A549 (cell line): Measurements from ENCODE around the gene TMEM14A. TPM values are rescaled to one million over a fixed set of nuclear protein-coding genes. Genes with fewer than 3 reads are reported as not detected.

Source experiments
- ATAC-seq, 2 experiments: fragments of 200-7000 bp in 1 of 2; fragments of >200 bp in 1 of 2; cut with Nextera tagmentation in 1 of 2; cut with Tn5 transposase in 1 of 2; 3 replicates each; pipeline versions ENCODE4 v1.8.0 to v1.9.1; 2018 to 2020; ENCODE audit warnings: mild to moderate bottlenecking in 1 of 2, moderate library complexity in 1 of 2
- CTCF ChIA-PET: fragments of 300-600 bp; sonication (Branson Sonifier 250); formaldehyde crosslinking; extraction: SDS; loops from one replicate; lab custom pipeline; 2021; ENCODE audit warnings: antibody characterized with exemption, inconsistent platforms; lab: Yijun Ruan, JAX
- POLR2A ChIA-PET: fragments of 350-600 bp; formaldehyde crosslinking; extraction: SDS; loops from one replicate; lab custom pipeline; 2021; ENCODE audit warnings: antibody characterized with exemption, inconsistent platforms; lab: Yijun Ruan, JAX
- DNase-seq, 2 experiments: peaks; one replicate each; pipeline versions ENCODE4 v3.0.0 to v3.0.0-alpha.2; 2011 to 2016; ENCODE audit warnings: low read depth in 1 of 2, low spot score in 1 of 2
- FAIRE-seq: peaks from 2 replicates; lab custom pipeline; 2011; peaks lifted over from hg19 to GRCh38; lab: Jason Lieb, UNC
- H3K27ac ChIP-seq, 2 experiments: fragments of >200 bp; sonication (Bioruptor Twin); formaldehyde crosslinking; 3 replicates each; pipeline ENCODE4 v1.5.1; 2016 to 2017
- H3K4me1 ChIP-seq: fragments of >200 bp; sonication (Bioruptor Twin); formaldehyde crosslinking; 3 replicates; pipeline ENCODE4 v1.6.1; 2016
- H3K4me2 ChIP-seq: fragments of >200 bp; sonication (Bioruptor Twin); formaldehyde crosslinking; 3 replicates; pipeline ENCODE4 v1.6.1; 2016
- H3K4me3 ChIP-seq: fragments of >200 bp; sonication (Bioruptor Twin); formaldehyde crosslinking; 3 replicates; pipeline ENCODE4 v1.5.1; 2016
- H3K9me3 ChIP-seq: fragments of >200 bp; sonication (Bioruptor Twin); formaldehyde crosslinking; 3 replicates; pipeline ENCODE4 v1.6.1; 2016
- CBX2 ChIP-seq: fragments of 200-600 bp; sonication (generic); IDR thresholded peaks from 2 replicates; pipeline ENCODE4 v1.6.1; 2016; ENCODE audit warnings: low read depth, mild to moderate bottlenecking, borderline replicate concordance
- CHD2 ChIP-seq: fragments of 150-350 bp; IDR thresholded peaks from 2 replicates; pipeline ENCODE4 v1.6.1; 2014; ENCODE audit warnings: low read length; ENCODE audit not compliant: partially characterized antibody
- EHMT2 ChIP-seq: fragments of 200-600 bp; sonication (generic); IDR thresholded peaks from 2 replicates; pipeline ENCODE4 v1.6.1; 2016; ENCODE audit warnings: antibody characterized with exemption, low read depth, mild to moderate bottlenecking, moderate library complexity
- ESRRA ChIP-seq: fragments of 150-350 bp; IDR thresholded peaks from 2 replicates; pipeline ENCODE4 v1.6.1; 2014; ENCODE audit warnings: mild to moderate bottlenecking, low read length, borderline replicate concordance
- FOSB ChIP-seq: fragments of 250-450 bp; sonication (Bioruptor Pico); IDR thresholded peaks from 2 replicates; pipeline ENCODE4 v1.5.0; 2020; ENCODE audit warnings: mild to moderate bottlenecking, moderate library complexity
- HDAC2 ChIP-seq: fragments of 200-600 bp; sonication (generic); IDR thresholded peaks from 2 replicates; pipeline ENCODE4 v1.6.1; 2016
- HEYL ChIP-seq: fragments of 250-450 bp; sonication (Bioruptor Pico); IDR thresholded peaks from 2 replicates; pipeline ENCODE4 v1.8.0; 2021; ENCODE audit warnings: mild to moderate bottlenecking, moderate library complexity
- HOXA7 ChIP-seq: fragments of 250-450 bp; sonication (Bioruptor Pico); IDR thresholded peaks from 2 replicates; pipeline ENCODE4 v1.5.0; 2020; ENCODE audit warnings: mild to moderate bottlenecking, moderate library complexity
- HOXB13 ChIP-seq: fragments of 250-450 bp; sonication (Bioruptor Pico); IDR thresholded peaks from 2 replicates; pipeline ENCODE4 v1.5.0; 2020; ENCODE audit warnings: low read depth, mild to moderate bottlenecking, moderate library complexity
- KDM1A ChIP-seq: fragments of 200-600 bp; sonication (generic); IDR thresholded peaks from 2 replicates; pipeline ENCODE4 v1.6.1; 2016; ENCODE audit warnings: low read depth, mild to moderate bottlenecking
- MAFK ChIP-seq: fragments of 450-650 bp; IDR thresholded peaks from 2 replicates; pipeline ENCODE4 v1.6.1; 2014; ENCODE audit not compliant: partially characterized antibody
- MAX ChIP-seq: IDR thresholded peaks from 2 replicates; pipeline ENCODE4 v1.6.1; 2012
- NPAS2 ChIP-seq: fragments of 250-450 bp; sonication (Bioruptor Pico); IDR thresholded peaks from 2 replicates; pipeline ENCODE4 v1.8.0; 2022; ENCODE audit warnings: mild to moderate bottlenecking, moderate library complexity, borderline replicate concordance
- POLR2AphosphoS2 ChIP-seq: conservative IDR thresholded peaks from 2 replicates; pipeline ENCODE4 v1.6.1; 2012; ENCODE audit warnings: low read length, improper control_type of control experiment, inconsistent platforms
- RARB ChIP-seq: fragments of 250-450 bp; sonication (Bioruptor Pico); IDR thresholded peaks from 2 replicates; pipeline ENCODE4 v1.8.0; 2021; ENCODE audit warnings: mild to moderate bottlenecking, moderate library complexity
- RFX5 ChIP-seq: fragments of 450-650 bp; IDR thresholded peaks from 2 replicates; pipeline ENCODE4 v1.7.1; 2014; ENCODE audit warnings: antibody characterized with exemption, mild to moderate bottlenecking, moderate library complexity
- SREBF2 ChIP-seq: fragments of 450-650 bp; IDR thresholded peaks from 2 replicates; pipeline ENCODE4 v1.6.1; 2014; ENCODE audit warnings: mild to moderate bottlenecking, moderate library complexity
- TFCP2L1 ChIP-seq: fragments of 250-450 bp; sonication (Bioruptor Pico); IDR thresholded peaks from 2 replicates; pipeline ENCODE4 v1.5.0; 2021; ENCODE audit warnings: mild to moderate bottlenecking
- TP53 ChIP-seq: fragments of 250-450 bp; sonication (Bioruptor Pico); IDR thresholded peaks from 2 replicates; pipeline ENCODE4 v1.5.0; 2021; ENCODE audit warnings: mild to moderate bottlenecking, moderate library complexity
- ZC3H11A ChIP-seq: fragments of 450-650 bp; IDR thresholded peaks from 2 replicates; pipeline ENCODE4 v1.6.1; 2014; ENCODE audit warnings: antibody characterized with exemption, mild to moderate bottlenecking
- ZFP36 ChIP-seq: fragments of 450-650 bp; IDR thresholded peaks from 2 replicates; pipeline ENCODE4 v1.6.1; 2014; ENCODE audit warnings: borderline replicate concordance; ENCODE audit not compliant: partially characterized antibody
- WGBS: methylation state at CpG from one replicate; pipeline ENCODE4 v1.1.6; 2017; ENCODE audit errors: missing lambda C conversion rate; 5-methylcytosine and 5-hydroxymethylcytosine counted together
- polyA plus RNA-seq, 4 experiments: library from polyadenylated mRNA; depleted of rRNA in 3 of 4; stranded (reverse); fragments of >200 nt; fragmentation: RNase III in 1 of 4; extraction: RNeasy Plus Mini Kit Qiagen cat#74134 plus additional on column Dnase treatment in 1 of 4; gene quantifications; 2 replicates in 3 of 4; 3 replicates in 1 of 4; pipeline ENCODE4 v1.2.3, GENCODE V29; 2011 to 2017
- TF ChIP-seq, protein P1 (sequence below): fragments of >200 bp; sonication (Bioruptor Twin); formaldehyde crosslinking; IDR thresholded peaks from 3 replicates; pipeline ENCODE4 v1.5.1; 2016
- TF ChIP-seq, protein P2 (sequence below): fragments of 250-450 bp; sonication (Bioruptor Pico); IDR thresholded peaks from 2 replicates; pipeline ENCODE4 v1.5.0; 2021; ENCODE audit warnings: mild to moderate bottlenecking, moderate library complexity, borderline replicate concordance
- TF ChIP-seq, protein P3 (sequence below): fragments of 150-350 bp; IDR thresholded peaks from 2 replicates; pipeline ENCODE4 v1.6.1; 2014; ENCODE audit warnings: low read depth, mild to moderate bottlenecking, low read length
- TF ChIP-seq, protein P4 (sequence below): IDR thresholded peaks from 2 replicates; pipeline ENCODE4 v1.6.1; 2012

TMEM14A gene
- polyA plus RNA-seq, 2 of the 4 experiments (the other 2 are of a cell fraction), result 53.4 to 63.8 TPM

DNA sequence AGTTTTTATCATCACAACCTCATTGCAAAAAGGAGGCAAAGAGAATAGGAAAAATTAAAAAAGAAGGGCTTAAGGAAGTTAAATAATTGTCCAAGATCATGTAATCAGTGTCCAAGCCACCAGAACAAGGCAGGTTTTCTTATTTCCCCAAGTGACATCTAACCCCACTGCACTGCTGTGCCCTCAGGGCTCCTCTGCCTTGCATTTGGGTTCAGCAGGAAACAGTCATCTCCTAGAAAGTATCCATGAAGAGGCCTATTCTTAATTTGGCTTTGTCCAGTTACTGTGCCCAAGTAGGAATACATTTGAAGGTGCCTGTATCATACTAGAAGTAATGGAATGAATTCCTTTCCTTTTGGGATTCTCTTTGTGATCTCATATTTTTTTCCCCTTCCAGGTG is 10.5 kb downstream of the TMEM14A start:
- no peak for FAIRE-seq
- no peaks in the 10 kb centered on the region for H3K9me3 ChIP-seq
- H3K4me1 ChIP-seq, result no peaks in the 10 kb centered on the region
- H3K4me2 ChIP-seq, result no peak overlapping the region
- TF ChIP-seq ZC3H11A (no peak), NPAS2 (CRISPR knock-in tag) (no peak), MAX (no peak), ZFP36 (no peak), TP53 (CRISPR knock-in tag) (no peak), HDAC2 (no peak), FOSB (CRISPR knock-in tag) (no peak), HOXB13 (CRISPR knock-in tag) (no peak), SREBF2 (no peak), POLR2AphosphoS2 (no peak), KDM1A (no peak), CHD2 (no peak), ESRRA (no peak), HOXA7 (CRISPR knock-in tag) (no peak)
- ChIA-PET CTCF (no interaction called here), POLR2A (no interaction called here)
- no peak for DNase-seq
- ATAC-seq, result no peak
- H3K27ac ChIP-seq, result no peak overlapping the region
- H3K4me3 ChIP-seq, result no peak overlapping the region

DNA sequence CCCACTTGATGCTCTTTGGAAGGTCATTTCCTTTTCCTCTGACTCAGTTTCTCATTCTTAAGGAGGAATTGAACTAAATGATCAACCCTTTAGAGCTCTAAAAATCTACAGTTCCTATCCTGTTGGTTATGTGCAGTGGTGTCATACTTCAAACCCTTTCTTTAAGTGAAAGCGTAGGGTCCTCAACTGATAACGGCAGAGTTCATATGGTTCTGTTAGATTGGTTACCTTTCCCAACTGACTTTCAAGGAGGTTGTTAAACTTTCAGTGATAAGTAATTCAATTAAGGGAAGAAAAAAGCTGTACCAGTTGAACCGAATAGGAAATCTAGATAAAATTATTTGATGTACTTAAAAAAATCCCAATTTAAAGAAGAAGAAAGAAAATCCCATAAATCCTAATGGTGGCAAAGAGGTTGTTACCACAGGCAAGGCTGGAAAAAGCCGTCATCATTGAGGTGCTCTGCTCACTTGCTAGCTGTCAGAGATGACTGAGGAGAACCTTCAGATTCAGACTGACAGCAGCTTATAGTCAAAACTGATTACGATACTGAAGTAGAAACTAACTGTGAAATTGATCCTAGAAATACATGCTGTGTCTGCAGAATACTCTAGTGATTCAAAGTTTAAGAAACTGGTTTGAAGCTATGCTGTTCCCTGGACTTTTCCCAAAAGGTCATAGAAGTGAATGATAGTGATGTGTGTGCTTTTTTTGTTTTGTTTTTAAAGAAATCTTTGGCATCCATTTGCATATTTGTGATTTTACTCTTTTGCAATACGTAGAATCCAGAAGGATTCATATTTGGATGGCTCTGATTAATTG is 16.2 kb downstream of the TMEM14A start:
- FAIRE-seq, result no peak
- TF ChIP-seq RFX5, result no peak
- no peak for TF ChIP-seq EHMT2
- no peak for TF ChIP-seq ESRRA
- TF ChIP-seq, protein P1, sequence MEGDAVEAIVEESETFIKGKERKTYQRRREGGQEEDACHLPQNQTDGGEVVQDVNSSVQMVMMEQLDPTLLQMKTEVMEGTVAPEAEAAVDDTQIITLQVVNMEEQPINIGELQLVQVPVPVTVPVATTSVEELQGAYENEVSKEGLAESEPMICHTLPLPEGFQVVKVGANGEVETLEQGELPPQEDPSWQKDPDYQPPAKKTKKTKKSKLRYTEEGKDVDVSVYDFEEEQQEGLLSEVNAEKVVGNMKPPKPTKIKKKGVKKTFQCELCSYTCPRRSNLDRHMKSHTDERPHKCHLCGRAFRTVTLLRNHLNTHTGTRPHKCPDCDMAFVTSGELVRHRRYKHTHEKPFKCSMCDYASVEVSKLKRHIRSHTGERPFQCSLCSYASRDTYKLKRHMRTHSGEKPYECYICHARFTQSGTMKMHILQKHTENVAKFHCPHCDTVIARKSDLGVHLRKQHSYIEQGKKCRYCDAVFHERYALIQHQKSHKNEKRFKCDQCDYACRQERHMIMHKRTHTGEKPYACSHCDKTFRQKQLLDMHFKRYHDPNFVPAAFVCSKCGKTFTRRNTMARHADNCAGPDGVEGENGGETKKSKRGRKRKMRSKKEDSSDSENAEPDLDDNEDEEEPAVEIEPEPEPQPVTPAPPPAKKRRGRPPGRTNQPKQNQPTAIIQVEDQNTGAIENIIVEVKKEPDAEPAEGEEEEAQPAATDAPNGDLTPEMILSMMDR, result no peak
- H3K4me1 ChIP-seq, result no peaks in the 10 kb centered on the region
- H3K4me2 ChIP-seq, result no peak overlapping the region
- no peak for DNase-seq
- no peak overlapping the region for H3K27ac ChIP-seq
- ChIA-PET POLR2A (no interaction called here), CTCF (interaction anchor here (1.0 kb wide), 1 partner anchor 417 kb away, joined by 3 read pairs; no protein-coding TSS in a partner anchor)
- no peak overlapping the region for H3K4me3 ChIP-seq
- no peaks in the 10 kb centered on the region for H3K9me3 ChIP-seq
- 92% methylated on average over 6 of the region's 6 CpGs for WGBS
- ATAC-seq, result no peak

DNA sequence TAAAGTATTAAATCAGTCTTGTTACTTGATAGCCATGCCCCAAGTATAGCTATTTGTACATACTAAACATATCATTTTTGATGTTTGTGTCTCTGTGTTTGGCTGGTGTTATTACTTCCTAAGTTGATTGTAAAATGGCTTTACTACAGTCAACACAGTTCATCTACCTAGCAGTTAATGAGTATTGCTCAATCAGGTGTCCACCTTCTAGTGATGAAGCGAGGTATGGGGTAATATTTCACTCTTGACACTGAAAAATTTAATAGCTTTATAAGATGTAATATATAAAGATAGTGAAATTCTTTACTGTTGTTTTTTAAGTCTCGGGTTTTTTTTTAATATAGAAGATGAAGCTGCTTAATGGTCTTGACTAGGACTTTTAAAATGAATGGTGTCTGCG is 18.9 kb downstream of the TMEM14A start:
- POLR2A ChIA-PET, result no interaction called here
- Histone ChIP-seq H3K9me3 (no peaks in the 10 kb centered on the region), H3K4me3 (no peak overlapping the region), H3K27ac (no peak overlapping the region), H3K4me2 (no peak overlapping the region), H3K4me1 (no peaks in the 10 kb centered on the region)
- FAIRE-seq (no peak), ATAC-seq (no peak), DNase-seq (no peak)
- 83% methylated on average over 3 of the region's 3 CpGs for WGBS
- CTCF ChIA-PET, result no interaction called here
- TF ChIP-seq MAFK (no peak), POLR2AphosphoS2 (no peak), CBX2 (no peak), TFCP2L1 (CRISPR knock-in tag) (no peak), HEYL (CRISPR knock-in tag) (no peak), RARB (CRISPR knock-in tag) (no peak), ESRRA (no peak)
- TF ChIP-seq, protein P2, sequence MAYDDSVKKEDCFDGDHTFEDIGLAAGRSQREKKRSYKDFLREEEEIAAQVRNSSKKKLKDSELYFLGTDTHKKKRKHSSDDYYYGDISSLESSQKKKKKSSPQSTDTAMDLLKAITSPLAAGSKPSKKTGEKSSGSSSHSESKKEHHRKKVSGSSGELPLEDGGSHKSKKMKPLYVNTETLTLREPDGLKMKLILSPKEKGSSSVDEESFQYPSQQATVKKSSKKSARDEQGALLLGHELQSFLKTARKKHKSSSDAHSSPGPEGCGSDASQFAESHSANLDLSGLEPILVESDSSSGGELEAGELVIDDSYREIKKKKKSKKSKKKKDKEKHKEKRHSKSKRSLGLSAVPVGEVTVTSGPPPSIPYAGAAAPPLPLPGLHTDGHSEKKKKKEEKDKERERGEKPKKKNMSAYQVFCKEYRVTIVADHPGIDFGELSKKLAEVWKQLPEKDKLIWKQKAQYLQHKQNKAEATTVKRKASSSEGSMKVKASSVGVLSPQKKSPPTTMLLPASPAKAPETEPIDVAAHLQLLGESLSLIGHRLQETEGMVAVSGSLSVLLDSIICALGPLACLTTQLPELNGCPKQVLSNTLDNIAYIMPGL, result no peak
- TF ChIP-seq, protein P3, sequence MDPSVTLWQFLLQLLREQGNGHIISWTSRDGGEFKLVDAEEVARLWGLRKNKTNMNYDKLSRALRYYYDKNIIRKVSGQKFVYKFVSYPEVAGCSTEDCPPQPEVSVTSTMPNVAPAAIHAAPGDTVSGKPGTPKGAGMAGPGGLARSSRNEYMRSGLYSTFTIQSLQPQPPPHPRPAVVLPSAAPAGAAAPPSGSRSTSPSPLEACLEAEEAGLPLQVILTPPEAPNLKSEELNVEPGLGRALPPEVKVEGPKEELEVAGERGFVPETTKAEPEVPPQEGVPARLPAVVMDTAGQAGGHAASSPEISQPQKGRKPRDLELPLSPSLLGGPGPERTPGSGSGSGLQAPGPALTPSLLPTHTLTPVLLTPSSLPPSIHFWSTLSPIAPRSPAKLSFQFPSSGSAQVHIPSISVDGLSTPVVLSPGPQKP, result no peak
- TF ChIP-seq, protein P4, sequence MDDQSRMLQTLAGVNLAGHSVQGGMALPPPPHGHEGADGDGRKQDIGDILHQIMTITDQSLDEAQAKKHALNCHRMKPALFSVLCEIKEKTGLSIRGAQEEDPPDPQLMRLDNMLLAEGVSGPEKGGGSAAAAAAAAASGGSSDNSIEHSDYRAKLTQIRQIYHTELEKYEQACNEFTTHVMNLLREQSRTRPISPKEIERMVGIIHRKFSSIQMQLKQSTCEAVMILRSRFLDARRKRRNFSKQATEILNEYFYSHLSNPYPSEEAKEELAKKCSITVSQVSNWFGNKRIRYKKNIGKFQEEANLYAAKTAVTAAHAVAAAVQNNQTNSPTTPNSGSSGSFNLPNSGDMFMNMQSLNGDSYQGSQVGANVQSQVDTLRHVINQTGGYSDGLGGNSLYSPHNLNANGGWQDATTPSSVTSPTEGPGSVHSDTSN, result no peak
- TF ChIP-seq, protein P1, result no peak
